HG02678 (cell line): Measurements from ENCODE around the gene TSPEAR.
"Not testable (repeated sequence)": the region's sequence is repeated elsewhere in the genome, so short reads cannot be mapped to it uniquely, and the experiment has no call there.

Source experiments
- ATAC-seq: cut with Tn5 transposase; IDR thresholded peaks from one replicate; pipeline ENCODE4 v1.9.1; 2021; ENCODE audit warnings: mild to moderate bottlenecking, moderate library complexity; ENCODE audit not compliant: unreplicated experiment

Gene TSPEAR

DNA sequence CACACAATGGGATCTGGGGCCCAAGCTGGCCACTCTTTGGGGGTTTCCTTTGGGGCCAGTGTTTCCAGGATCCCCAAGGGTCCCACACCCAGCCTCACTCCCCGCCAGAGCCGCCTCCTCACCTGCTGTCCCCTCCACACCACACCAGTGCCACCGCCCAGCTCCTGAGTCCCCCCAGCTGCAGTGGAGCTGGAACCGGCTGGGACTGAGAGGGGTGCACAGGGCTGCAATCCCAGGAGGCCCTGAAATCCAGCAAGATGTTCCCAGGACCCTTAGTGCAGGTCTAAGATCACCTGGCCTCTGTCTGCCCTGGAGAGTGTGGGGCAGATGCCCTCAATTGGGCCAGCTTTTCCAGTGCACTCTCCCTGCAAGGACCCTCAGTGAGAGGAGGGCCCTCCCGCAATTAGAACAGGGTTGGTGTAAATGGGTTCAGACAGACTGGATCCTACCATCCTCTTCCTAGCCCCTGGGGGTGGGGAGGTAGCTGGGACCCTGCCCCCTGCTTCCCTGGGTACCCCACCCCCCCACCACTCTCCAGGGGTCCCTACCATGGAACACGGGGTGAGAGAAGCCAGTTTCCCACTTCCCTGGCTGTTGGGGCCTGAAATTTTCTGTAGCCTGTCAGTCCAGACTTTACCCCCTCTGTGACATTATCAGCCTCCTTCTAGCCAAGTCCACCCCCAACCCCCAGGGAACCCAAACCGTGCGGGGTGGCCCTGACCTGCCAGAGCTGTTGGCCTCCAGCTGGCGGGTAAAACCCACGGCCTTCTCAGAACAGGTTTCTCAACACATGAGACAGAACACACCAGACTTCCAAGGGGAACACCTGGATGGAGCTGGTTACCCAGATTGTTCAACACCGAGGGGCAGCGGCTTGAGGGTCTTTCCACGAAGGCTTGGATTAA is 7.4 kb downstream of the TSPEAR start:
- no peak for ATAC-seq

DNA sequence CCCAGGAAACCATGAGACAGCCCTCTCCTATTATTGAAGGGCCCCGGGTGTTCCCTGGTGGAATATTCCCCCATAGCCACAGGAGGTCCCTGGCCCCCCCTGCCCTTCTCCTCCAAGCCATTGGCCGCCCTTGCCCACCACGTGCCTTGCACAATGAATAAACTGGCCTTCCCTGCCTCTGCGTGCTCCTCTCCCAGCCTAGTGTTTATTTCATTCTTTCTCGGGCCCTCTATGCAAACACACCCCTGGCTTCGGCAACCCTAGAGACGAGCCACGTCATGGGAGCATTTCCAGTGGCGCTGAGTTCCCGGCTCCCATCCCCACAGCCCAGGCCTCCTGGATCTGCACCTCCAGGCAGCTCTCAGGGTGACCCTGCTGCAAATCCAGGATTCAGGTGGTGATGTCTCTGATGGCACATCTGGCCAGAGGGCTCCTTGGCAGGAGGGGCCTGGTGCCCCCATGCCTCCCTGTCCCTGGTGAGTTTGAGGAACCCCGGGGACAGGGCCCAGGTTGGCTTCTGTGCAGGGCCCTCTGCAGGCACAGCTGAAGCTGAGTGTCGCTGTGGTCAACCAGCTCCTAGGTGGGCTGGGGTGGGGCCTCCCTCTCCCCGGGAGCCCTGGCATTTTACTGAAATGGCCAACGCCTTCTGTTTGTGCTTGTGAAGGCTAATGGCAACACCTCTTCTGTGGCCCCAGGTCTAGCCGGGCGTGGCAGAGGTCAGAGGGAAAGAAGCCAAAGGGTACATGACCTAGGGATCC is 8.2 kb downstream of the TSPEAR start:
- no peak for ATAC-seq

DNA sequence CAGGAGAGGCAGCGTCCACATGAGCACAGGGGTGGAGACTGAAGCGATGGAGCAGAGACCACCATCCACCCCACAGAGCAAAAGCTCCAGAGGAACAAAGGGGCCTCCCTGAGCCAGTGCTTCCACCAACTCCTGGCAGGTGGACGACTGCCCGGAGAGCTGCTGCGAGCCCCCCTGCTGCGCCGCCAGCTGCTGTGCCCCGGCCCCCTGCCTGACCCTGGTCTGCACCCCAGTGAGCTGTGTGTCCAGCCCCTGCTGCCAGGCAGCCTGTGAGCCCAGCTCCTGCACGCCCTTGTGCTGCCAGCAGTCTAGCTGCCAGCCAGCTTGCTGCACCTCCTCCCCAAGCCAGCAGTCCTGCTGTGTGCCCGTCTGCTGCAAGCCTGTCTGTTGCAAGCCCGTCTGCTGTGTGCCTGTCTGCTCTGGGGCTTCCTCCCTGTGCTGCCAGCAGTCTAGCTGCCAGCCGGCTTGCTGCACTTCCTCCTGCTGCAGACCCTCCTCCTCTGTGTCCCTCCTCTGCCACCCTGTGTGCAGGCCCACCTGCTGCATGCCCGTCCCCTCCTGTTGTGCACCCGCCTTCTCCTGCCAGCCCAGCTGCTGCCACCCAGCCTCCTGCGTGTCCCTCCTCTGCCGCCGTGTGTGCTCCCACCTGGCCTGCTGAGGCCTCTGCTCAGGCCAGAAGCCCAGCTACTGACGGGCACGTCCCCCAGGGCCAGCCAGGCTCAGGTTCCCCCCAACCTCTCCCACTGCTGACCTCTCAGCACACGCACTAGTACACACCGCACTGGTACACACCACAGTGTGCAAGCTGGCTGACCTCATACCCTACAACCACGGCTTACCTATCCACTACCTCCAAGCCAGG is 9.0 kb downstream of the TSPEAR start:
- no peak for ATAC-seq

DNA sequence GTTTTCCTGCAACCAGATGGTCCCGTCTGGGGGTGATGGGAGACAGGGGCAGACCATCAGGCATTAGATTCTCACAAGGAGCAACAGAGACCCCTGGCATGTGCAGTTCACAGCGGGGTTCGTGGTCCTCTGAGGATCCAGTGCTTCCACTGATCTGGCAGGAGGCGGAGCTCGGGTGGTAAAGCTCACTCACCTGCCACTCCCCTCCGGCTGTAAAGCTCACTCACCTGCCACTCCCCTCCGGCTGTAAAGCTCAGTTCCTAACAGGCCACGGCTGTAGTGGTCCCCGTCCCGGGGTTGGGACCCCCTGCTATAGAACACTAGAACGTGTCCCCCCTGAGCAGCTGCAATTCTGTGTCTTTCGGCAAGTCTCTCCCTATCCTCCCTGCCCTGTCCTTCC is 9.8 kb downstream of the TSPEAR start:
- no peak for ATAC-seq

DNA sequence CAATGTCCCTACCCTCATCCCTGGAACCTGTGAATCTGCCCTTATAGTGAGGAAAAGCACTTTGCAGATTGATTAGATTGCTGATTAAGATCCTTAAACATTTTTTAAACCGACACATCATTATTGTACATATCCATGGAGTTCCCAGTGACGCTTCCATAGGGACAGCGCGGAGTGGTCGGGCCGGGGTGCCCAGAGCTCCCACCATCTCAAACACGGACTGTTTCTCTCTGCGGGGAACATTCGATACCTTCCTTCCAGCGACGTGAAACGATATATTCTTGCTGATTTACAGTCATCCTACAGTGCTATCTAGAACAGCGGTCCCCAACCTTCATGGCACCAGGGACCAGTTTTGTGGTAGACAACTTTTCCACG is 10.4 kb downstream of the TSPEAR start:
- ATAC-seq, result no peak

DNA sequence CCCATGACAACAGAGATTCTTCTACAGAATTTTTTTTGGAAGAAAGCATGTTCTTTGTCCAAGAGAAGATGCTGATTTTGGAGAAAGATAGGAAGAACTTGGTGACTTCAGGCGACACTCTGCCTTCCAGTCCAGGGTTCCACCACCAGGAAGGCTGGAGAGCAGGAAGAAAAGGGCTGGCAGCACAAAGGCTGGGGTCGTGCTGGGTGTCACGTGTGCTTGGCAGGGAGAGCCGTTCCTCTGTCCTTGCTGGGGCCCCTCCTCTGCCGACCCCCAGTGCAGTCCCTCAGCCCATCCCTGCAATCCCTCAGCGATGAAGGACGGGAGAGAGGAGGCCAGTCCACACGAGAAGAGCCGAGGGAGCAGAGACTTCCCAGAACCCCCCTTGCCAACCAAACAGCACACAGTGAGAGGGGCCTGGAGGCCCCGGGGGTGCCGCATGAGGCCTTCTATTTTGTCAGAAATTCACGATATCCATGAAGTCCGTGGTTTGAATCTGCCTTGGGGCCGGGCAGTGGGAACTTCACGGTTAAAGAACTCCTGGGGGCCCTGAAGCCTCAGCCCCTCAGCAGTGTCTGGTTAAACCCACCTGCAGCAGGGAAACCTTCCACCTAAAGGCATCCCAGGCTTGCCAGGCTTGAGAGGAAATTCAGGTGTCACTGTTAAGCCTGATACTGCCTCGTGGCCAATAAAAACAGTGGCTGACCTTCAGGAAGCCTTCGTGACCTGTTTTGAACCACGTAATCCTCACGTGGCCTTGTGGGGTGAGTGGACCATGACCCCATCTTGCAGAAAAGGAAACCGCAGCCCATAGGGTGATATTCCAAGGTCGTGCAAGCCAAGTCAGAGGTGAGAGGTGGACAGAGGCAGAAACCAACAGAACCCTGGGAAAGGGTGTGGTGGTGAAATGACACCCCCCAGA is 11.0 kb downstream of the TSPEAR start:
- ATAC-seq, result no peak

DNA sequence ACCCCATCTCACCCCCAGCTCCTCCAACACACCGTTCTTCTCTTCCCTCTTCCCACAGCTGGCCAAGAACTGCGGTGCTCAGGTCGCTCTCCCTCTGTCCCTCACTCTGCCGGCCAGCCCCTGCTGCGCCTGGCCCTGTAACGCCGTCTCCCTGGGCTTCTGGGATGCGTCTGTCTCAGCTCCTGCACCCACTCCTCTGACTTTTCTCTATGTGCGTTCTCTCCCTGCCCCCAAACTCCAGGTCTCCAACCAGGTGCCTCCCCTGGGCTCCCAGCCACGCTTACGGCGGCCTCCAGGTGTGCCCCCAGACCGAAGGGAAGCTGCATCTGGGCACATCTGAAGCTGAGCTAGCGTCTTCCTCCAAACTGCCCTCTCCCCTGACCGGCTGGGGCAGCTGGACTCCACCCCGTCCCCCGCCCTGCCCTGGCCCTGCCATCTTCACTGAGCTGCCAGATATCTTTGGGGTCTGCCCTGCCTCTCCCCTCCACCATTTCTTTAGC is 11.8 kb downstream of the TSPEAR start:
- ATAC-seq, result no peak

DNA sequence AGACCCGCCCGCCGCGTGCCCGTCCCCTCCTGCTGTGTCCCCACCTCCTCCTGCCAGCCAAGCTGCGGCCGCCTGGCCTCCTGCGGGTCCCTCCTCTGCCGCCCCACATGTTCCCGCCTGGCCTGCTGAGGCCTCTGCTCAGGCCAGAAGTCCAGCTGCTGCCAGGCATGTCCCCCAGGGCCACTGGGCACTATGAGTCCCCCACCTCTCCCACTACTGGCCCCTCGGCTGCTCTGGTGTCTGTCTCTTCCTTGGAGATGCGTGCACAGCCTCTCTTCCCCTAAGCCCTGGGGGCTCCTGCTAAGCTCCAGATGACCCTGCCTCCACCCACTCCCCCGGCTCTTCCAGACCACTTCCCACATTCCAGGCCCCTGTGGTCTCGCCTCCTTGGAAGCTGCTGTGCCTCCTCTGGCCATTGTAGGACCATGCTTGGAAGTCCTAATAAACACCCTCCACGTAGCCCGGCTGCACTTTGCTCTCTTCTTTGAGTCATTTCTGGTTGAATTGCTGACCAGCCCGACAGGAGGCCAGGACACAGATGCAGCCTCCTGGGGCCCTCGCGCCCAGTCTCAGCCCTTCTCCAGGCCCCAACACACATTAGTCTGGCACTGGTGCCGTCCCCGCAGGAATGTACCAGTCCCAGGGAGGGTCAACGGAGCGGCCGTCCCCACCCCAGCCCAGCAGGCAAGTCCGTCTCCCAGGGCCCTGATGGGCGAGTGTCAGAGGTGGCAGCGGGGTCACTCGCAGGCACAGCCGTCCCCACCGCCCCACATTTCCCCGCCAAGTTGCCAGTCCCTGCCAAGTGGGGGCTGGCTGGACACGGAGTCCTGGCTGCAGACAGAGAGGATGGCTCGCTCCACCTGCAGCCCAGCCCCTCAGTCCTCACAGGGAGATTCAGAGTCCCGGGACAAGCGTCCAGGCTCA is 13.3 kb downstream of the TSPEAR start:
- ATAC-seq, result no peak

DNA sequence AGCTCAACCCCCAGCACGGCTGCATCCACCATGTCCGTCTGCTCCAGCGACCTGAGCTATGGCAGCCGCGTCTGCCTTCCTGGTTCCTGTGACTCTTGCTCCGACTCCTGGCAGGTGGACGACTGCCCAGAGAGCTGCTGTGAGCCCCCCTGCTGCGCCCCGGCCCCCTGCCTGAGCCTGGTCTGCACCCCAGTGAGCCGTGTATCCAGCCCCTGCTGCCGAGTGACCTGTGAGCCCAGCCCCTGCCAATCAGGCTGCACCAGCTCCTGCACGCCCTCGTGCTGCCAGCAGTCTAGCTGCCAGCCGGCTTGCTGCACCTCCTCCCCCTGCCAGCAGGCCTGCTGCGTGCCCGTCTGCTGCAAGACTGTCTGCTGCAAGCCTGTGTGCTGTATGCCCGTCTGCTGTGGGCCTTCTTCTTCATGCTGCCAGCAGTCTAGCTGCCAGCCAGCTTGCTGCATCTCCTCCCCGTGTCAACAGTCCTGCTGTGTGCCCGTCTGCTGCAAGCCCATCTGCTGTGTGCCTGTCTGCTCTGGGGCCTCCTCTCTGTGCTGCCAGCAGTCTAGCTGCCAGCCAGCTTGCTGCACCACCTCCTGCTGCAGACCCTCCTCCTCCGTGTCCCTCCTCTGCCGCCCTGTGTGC is 14.1 kb downstream of the TSPEAR start, which contains the start of gene KRTAP10-12:
TSS of gene KRTAP10-12 (plus strand) at position 1 of the 639 bp plus-strand sequence. CDS start at position 31, 30 bp downstream.
- not testable (repeated sequence) for ATAC-seq

DNA sequence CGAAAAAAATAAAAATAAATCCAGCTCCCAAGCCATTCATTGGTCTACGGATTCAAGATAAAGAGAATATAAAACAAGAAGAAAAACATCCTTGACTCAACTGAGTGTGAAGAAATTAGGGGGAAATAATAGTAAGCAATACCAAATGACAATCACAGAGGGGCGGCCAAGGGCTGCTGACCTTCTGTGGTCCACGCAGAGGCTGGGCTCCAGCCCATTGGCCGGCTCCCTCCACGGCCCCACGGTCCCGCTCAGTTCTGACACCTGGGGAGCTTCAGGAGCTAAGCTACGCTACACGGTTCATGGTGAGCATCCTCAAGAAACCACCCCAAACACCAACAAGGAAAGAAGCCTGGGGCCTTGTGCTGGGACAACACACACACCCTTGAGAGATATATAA is 14.8 kb downstream of the TSPEAR start:
- ATAC-seq, result no peak

DNA sequence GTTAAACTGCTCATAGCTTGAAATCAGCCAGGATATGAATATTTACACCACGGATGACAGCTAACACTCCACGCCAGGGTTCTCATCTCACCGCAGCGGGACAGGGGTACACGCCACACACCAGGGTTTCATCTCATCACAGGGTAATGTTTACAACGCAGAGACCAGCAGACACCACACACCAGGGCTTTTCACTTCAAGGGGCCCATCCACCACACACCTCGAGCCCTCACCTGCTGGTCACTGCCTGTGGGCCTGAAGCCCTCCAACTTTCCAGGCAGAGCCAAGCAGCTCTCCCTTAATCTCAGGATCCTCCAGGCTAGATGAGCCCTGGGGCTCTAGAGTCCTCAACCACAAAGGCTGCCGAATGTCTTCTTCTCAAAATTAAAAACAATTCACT is 15.7 kb downstream of the TSPEAR start:
- ATAC-seq, result no peak

DNA sequence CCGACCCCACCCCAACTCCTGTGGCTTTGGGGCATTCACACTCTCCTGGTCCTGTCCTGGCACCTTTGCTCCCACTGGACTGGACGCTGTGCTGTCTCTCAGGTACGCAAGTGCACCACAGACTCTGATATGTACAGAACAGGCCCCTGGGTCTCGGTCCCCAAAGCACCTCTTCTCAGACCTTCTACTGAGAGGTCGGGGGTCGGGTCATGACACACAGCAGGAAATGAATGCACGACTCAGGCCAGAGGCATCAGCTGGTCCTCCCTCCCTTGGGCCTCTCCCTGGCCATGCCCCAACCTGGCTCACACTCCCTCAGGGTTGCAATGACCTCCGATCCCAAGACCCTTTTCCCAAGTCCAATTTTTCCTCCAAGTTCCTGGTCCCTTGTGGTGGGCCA is 16.2 kb downstream of the TSPEAR start:
- ATAC-seq, result no peak

DNA sequence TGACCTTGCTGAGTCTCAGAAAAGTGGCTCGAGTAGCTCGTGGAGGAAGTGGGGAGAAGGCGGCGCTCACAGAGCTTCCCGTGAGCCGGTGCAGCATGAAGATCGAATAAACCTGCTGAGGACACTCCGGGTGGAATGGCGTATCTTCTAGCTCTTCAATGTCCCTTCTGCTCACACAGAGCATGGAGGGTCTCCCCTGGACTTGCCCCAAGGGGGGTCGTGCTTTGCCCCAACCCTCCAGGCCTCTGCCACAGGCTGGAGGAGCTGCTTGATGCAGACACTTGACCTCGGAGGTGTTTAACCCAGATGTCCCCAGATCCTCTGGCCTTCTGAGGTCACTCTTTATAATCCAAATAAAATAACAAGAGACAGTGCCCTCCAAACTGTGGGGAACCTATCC is 16.6 kb downstream of the TSPEAR start:
- no peak for ATAC-seq

DNA sequence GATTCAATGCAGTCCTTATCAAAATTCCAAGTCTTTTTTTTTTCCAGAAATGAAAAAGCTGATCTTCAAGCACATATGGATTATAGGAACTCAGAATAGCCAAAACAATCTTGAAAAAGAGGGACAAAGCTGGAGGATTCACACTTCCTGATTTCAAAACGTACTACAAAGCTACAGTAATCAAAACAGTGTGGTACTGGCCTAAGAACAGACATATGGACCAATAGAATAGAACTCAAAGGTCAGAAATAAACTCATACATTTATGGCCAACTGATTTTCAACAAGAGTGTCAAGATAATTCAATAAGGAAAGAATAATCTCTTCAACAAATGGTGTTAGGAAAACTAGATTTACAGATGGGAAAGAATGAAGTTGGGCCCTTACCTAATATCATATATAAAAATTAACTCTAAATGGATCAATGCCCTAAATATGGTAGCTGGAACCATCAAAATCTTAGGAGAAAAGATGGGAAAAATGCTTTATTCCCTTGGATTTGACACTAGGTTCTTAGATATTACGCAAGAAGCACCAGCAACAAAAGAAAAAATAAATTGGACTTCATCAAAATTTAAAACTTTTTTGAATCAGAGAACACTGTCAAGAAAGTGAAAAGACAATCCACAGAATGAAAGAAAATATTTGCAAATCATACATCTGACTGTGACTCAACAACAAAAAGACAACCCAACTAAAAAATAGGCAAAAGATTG is 18.4 kb downstream of the TSPEAR start:
- ATAC-seq, result no peak

DNA sequence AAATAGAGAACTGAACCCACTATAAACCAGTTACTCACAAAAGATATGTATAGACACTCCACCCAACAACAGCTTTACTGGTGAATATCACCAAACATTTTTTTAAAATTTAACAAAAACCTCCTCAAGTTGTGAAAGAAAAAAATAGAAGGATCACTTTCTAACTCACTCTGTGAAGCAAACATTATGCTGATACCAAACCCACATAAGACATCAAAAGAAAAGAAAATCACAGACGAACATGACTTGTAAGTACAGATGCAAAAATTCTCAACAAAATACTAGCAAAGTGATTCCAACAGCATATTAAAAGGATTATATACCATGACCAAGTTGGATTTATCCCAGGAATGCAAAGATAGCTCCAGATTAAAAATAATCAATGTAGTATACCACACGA is 19.7 kb downstream of the TSPEAR start:
- no peak for ATAC-seq

DNA sequence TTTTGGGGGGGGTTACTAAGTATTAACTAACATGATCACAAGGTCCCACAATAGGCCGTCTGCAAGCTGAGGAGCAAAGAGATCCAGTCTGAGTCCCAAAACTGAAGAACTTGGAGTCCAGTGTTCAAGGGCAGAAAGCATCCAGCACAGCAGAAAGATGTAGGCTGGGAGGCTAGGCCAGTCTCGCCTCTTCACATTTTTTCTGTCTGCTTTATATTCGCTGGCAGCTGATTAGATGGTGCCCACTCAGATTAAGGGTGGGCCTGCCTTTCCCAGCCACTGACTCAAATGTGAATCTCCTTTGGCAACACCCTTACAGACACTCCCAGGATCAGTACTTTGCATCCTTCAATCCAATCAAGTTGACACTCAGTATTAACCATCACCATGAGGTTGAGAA is 21.6 kb downstream of the TSPEAR start:
- ATAC-seq, result not testable (repeated sequence)

DNA sequence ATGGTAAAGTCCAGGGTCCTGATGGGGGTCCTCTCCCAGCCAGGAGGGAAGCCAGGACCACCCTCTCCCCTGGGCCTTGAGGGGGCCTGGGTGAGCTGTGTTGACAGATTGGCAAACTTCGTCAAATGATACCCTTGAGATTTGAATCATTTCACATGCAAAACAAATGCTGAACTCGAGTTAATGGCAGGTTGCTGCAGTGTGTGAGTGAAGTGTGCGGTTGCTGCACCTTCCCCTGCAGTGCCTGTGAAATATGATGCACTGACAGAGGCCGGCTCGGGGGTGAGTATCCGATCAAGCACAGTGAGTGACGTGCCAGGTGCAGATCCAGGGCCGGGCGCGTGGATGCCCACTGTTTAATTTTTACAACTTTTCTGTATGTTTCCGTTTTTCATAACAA is 23.7 kb downstream of the TSPEAR start:
- ATAC-seq, result no peak
